Measurements from ENCODE around the gene SPATA19. TPM values are rescaled to one million over a fixed set of nuclear protein-coding genes. Genes with fewer than 3 reads are reported as not detected.

The SPATA19 gene
- total and polyA plus RNA-seq, 2 experiments from 2014 or later: not detected

GRCh38 chr11:133801356-133801755 is 44.0 kb downstream of the SPATA19 start:
- no peak for DNase-seq (ENCODE audit: low spot score)
- H3K9me3 Mint-ChIP-seq: no peaks in the 10 kb centered on the region; the same call in 2 of the 3 replicates
- Histone ChIP-seq H3K79me2 (replicated peaks; ENCODE audit: insufficient read depth) (no peaks in the 10 kb centered on the region), H3K4me1 (ENCODE audit: insufficient read depth) (no peaks in the 10 kb centered on the region), H3K9me2 (ENCODE audit: insufficient read depth) (no peaks in the 10 kb centered on the region), H3F3A (replicated peaks; ENCODE audit: low read depth) (no peaks in the 10 kb centered on the region), H4K20me1 (replicated peaks; ENCODE audit: insufficient read depth) (no peaks in the 10 kb centered on the region), H3K36me3 (ENCODE audit: insufficient read depth) (no peaks in the 10 kb centered on the region), H3K4me2 (no peak overlapping the region), H2AFZ (no peak overlapping the region), H3K27ac (ENCODE audit: low read depth) (no peak overlapping the region), H3K27me3 (ENCODE audit: insufficient read depth) (no peaks in the 10 kb centered on the region), H3K4me3 (no peak overlapping the region)
- H3K4me1 Mint-ChIP-seq: no peaks in the 10 kb centered on the region
- no peaks in the 10 kb centered on the region for H3K27me3 Mint-ChIP-seq (ENCODE audit: insufficient read depth, low read depth, poor library complexity)
- no peak for ATAC-seq
- TF ChIP-seq JUNB (IDR thresholded peaks at IDR 0.05; ENCODE audit: unreplicated experiment) (no peak), CTCF (conservative IDR thresholded peaks at IDR 0.05; ENCODE audit: low read depth in 2 of 2) (no peak), CREB1 (CRISPR knock-in tag; IDR thresholded peaks at IDR 0.05; ENCODE audit: low read depth) (no peak), NANOG (IDR thresholded peaks at IDR 0.05; ENCODE audit: borderline replicate concordance) (no peak), POLR2AphosphoS5 (IDR thresholded peaks at IDR 0.05; ENCODE audit: low read depth) (no peak), STAT1 (IDR thresholded peaks at IDR 0.05; ENCODE audit: unreplicated experiment) (no peak), ZNF331 (CRISPR knock-in tag; IDR thresholded peaks at IDR 0.05; ENCODE audit: low read depth) (no peak), ZNF114 (CRISPR knock-in tag; IDR thresholded peaks at IDR 0.05) (no peak), ZNF462 (CRISPR knock-in tag; IDR thresholded peaks at IDR 0.05) (no peak), EZH2 (IDR thresholded peaks at IDR 0.05; ENCODE audit: low read depth, unreplicated experiment) (no peak)
- TF ChIP-seq, protein P1, sequence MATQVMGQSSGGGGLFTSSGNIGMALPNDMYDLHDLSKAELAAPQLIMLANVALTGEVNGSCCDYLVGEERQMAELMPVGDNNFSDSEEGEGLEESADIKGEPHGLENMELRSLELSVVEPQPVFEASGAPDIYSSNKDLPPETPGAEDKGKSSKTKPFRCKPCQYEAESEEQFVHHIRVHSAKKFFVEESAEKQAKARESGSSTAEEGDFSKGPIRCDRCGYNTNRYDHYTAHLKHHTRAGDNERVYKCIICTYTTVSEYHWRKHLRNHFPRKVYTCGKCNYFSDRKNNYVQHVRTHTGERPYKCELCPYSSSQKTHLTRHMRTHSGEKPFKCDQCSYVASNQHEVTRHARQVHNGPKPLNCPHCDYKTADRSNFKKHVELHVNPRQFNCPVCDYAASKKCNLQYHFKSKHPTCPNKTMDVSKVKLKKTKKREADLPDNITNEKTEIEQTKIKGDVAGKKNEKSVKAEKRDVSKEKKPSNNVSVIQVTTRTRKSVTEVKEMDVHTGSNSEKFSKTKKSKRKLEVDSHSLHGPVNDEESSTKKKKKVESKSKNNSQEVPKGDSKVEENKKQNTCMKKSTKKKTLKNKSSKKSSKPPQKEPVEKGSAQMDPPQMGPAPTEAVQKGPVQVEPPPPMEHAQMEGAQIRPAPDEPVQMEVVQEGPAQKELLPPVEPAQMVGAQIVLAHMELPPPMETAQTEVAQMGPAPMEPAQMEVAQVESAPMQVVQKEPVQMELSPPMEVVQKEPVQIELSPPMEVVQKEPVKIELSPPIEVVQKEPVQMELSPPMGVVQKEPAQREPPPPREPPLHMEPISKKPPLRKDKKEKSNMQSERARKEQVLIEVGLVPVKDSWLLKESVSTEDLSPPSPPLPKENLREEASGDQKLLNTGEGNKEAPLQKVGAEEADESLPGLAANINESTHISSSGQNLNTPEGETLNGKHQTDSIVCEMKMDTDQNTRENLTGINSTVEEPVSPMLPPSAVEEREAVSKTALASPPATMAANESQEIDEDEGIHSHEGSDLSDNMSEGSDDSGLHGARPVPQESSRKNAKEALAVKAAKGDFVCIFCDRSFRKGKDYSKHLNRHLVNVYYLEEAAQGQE (IDR thresholded peaks at IDR 0.05; ENCODE audit: unreplicated experiment): no peak
- TF ChIP-seq, protein P2, sequence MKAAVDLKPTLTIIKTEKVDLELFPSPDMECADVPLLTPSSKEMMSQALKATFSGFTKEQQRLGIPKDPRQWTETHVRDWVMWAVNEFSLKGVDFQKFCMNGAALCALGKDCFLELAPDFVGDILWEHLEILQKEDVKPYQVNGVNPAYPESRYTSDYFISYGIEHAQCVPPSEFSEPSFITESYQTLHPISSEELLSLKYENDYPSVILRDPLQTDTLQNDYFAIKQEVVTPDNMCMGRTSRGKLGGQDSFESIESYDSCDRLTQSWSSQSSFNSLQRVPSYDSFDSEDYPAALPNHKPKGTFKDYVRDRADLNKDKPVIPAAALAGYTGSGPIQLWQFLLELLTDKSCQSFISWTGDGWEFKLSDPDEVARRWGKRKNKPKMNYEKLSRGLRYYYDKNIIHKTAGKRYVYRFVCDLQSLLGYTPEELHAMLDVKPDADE (IDR thresholded peaks at IDR 0.05): no peak
- H3K36me3 Mint-ChIP-seq (ENCODE audit: low read depth): no peaks in the 10 kb centered on the region
- no peak overlapping the region for H3K27ac Mint-ChIP-seq
- H3K4me3 Mint-ChIP-seq: no peak overlapping the region
